Erythroblast (primary cell): Measurements from ENCODE around the gene COPZ1.

Experiments used
- GATA1 ChIP-seq: IDR thresholded peaks from 2 replicates; pipeline ENCODE4 v1.6.1; 2011; ENCODE audit warnings: low read depth, mild to moderate bottlenecking, control low read depth, low read length, moderate library complexity
- POLR2A ChIP-seq: IDR thresholded peaks from 2 replicates; pipeline ENCODE4 v1.6.1; 2011; ENCODE audit warnings: mild to moderate bottlenecking, low read length

DNA sequence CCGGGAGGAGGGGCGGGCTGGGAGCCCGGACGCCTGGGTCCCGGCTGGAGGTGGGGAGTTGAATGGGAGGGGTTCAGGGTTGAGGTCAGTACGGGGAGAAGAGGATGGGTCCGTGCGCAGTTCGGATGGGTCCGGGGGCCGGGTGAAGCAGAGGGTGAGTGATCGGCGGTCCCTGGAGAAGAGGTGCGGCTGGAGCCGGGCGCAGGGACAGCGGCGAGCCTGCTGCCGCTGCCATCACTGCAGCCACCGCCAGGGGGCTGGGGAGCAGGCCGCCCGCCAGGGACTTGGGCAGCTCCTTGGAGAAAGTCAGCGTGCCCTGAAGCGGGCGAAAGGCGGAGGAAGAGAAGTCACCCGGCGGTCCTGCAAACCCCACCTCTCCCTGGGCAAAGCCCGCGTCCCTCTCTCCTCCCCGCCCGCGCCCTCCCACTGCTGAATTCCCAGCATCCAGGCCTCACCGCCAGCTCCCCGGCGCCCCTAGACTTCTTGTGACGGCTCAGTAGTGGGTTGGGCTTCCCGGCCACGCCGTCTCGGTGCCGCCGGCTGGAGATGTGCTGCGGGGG lies 45.3 kb downstream of the COPZ1 start:
- TF ChIP-seq POLR2A = no peak
- no peak for TF ChIP-seq GATA1
